NCI-H345 treated with DMSO at 0.1 percent for 48 hours (cell line): ENCODE measurements around the gene RALGPS1.

Experiments
- DNase-seq: peaks from one replicate; lab custom pipeline; 2025; ENCODE audit not compliant: unreplicated experiment; lab: John Stamatoyannopoulos, UW

RALGPS1 gene

DNA sequence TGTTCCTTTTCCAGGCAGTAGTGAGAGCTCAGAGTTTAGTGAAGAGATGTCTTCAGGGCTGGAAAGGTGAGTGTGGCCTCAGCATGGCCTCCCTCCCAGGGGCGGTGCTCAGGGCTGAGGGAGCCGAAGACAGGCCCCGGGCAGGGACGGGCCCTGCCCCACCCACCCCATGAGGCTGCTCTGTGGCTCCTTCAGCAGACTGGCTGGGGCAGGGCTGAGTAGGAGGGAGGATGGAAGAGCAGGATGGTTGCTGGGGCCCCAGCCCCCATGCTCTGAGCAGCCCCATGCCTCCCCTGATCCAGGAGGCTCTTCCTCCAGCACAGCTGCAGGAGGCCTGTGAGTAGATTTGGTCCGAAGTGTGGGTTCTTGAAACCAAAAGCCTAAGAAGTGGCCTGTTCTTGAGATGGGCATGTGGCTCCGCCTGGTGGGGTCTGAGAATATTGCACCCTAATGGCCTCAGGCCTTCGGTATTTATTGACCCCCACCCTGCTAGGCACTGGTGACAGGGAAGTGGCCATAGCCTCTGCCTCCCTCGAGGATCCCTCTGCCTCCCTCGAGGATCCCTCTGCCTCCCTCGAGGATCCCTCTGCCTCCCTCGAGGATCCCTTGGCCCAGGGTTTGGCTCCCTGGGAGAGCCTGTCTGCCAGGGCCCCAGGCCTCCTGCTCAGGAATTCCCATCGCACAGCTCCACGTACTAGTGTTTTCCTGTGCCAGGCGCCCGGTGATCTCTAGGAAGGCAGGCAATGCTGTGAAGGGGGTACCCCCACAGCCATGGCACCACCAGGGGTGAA lies 284.6 kb downstream of the RALGPS1 start:
- peak; percentile 8 for DNase-seq

GRCh38 chr9:127200106-127200862 lies 285.7 kb downstream of the RALGPS1 start:
- no peak for DNase-seq

- no peak for DNase-seq
Measured at GRCh38 chr9:127201071-127201541, 286.5 kb downstream of the RALGPS1 start.

DNA sequence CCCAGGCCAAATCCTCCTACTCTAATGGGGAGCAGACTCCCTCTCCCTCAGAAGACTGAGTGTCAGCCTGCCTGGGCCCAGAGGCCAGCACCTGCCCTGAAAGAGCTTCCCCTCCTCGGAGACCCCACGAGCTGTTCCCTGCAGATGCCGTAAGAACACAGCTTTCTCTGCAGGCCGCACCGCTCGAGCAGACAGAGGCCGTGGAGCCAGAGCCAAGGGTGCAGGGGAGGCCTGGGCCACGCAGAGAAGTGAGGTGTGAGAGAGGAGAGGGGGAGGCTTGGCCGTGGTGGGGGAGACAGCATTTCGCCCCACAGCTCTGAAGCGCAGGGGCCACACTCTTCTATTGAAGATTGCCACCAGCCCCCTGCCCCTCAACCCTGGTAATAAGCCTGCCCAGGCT lies 287.1 kb downstream of the RALGPS1 start:
- no peak for DNase-seq

GRCh38 chr9:127202461-127203169 lies 288.0 kb downstream of the RALGPS1 start:
- DNase-seq, result no peak

- no peak for DNase-seq
Measured at GRCh38 chr9:127203681-127204327, 289.2 kb downstream of the RALGPS1 start.

- no peak for DNase-seq
Measured at GRCh38 chr9:127204771-127205470, 290.3 kb downstream of the RALGPS1 start.

DNA sequence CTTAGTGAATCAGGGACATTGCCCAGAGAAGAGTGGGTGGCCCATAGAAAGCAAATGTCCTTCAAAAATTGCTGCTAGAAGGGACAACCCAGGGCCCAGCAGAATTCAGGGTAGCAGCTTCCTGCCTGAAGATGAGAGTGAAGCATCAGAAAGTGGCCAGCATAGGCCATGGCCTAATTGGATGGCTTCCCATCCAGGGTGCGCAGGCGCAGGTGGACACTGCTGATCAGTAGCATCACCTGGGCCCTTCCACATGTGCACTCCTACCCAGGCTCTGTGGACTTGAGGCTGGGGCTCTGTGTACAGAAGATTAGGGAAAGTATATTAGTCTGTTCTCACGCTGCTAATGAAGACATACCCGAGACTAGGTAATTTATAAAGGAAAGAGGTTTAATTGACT lies 291.4 kb downstream of the RALGPS1 start:
- DNase-seq, result no peak

- DNase-seq, result no peak
Measured at GRCh38 chr9:127206666-127207065, 292.1 kb downstream of the RALGPS1 start.

GRCh38 chr9:127207734-127208410 lies 293.3 kb downstream of the RALGPS1 start:
- DNase-seq, result no peak

- DNase-seq, result no peak
Measured at GRCh38 chr9:127208416-127208815, 293.8 kb downstream of the RALGPS1 start.

GRCh38 chr9:127209220-127209619 lies 294.6 kb downstream of the RALGPS1 start:
- no peak for DNase-seq

- no peak for DNase-seq
Measured at GRCh38 chr9:127209948-127210640, 295.5 kb downstream of the RALGPS1 start.

DNA sequence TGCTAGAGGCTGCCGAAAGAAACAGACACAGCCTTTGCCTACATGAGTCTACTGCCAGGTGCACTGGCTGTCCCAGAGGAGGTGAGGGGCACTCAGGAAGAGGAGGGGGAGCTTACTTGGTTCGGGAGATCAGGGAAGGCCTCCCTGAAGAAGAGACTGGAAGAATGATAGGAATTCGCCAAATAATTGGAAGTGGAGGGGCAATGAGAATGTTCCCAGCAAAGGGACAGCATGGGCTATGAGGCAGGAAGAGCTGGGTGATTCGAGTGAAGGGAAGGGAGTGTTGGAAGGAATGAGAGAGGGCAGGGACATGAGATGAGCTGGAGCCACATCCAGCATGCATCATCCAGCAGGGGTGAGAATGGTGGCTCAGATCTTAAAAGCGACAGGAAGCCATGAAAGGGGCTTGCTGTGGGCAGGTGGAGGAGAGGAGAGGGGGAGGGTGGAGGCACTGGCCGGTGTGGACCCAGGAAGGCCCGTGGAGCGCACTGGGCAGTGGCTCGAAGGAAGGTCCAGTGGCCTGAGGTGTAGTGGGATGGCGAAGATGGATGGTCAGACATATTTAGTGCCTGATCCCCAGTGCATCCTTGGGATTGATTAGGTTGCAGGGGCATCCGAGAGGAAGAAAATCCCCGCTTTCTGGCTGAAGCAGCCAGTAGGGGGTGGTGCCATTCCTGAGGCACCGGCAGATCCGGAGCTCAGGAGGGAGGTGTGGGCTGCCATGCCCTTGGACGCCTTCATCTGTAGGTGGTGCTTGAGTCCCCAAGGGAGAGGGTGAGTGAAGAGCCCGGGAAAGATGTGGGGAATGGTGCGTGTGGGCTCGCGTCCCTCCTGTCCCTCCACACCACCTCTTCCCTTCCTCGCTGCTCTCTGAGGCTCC lies 296.5 kb downstream of the RALGPS1 start:
- DNase-seq, result no peak

DNA sequence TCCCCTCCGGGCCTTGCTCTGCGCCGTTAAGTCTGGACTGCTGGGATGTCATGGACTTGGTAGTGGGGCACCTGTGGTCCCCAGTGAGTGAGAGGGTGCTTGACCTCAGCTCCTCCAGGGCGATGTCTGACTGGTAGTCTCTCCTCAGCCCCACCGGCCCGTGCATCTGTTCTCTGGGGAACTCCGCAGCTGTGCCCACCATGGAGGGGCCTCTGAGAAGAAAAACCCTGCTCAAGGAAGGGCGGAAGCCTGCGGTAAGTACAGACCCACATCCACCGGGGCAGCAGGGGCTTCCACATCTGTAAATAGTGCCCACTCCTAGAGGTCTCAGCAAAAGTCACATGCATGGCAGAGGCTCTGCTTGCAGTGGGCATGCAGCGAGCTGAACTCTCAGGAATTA lies 297.4 kb downstream of the RALGPS1 start:
- DNase-seq, result no peak

DNA sequence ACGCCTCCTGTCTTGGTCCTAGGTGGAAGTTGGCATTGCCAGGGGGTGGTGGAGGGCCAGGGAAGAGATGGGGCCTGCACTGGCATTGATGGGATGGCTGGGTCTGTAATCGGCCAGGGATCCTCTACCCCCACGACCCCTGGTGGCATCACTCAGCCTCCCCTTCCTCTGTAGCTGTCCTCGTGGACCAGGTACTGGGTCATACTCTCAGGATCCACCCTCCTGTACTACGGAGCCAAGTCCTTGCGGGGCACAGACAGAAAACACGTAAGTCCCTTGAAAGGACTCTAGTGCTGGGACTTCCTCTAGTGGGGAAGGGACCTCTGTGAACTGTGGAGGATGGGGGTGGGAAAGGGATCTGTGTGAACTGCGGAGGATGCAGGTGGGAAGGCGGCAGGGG lies 297.9 kb downstream of the RALGPS1 start:
- no peak for DNase-seq

DNA sequence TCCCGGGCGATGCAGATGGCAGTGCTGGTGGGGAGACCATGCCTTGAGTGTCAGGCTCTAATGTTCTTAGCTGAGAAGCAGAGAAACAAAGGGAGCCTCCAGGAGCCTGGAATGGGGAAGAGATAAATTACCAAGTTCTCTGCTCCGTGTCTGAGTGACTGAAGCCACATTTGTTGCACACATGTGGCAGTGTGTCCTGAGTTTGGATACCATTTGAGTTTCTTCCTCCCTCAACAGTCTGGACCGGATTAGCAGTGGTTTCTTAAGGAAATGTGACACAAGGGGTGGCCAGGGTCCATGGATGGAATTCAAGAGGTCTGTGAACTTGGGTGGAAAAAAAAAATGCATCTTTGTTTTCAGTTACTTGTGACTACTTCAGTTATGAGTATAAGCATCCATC lies 299.3 kb downstream of the RALGPS1 start:
- no peak for DNase-seq
